ENCODE results near the gene ABHD6.

DNA sequence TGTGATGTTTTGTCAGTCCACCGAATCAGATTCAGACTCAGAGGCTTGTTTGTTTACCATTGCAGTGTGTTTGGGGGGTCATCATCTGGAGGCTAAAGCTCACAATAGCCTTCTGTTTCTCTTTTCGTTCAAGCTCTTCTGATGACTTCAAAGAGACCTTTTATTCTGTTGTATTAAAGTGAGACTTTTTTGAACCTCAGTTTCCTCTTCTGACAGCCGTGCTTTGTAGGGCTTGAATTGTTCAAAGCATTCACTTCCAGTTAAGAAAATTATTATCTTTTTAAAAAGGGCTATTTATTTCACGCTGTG is 96.4 kb downstream of the ABHD6 start:
- no peak for TF ChIP-seq POLR2AphosphoS5 (IDR thresholded peaks at IDR 0.05; ENCODE audit: borderline replicate concordance, low read depth, low read length)
- TF ChIP-seq EZH2 (IDR thresholded peaks at IDR 0.05): no peak
- TF ChIP-seq FOXP2 (optimal IDR thresholded peaks at IDR 0.05; ENCODE audit: control extremely low read depth, extremely low read length, insufficient read depth): no peak
